ENCODE data around the gene MSH5. TPM values are rescaled to one million over a fixed set of nuclear protein-coding genes. Genes with fewer than 3 reads are reported as not detected.

MSH5 gene
- total RNA-seq, 1 experiment from 2014 or later = 22.4 TPM

DNA sequence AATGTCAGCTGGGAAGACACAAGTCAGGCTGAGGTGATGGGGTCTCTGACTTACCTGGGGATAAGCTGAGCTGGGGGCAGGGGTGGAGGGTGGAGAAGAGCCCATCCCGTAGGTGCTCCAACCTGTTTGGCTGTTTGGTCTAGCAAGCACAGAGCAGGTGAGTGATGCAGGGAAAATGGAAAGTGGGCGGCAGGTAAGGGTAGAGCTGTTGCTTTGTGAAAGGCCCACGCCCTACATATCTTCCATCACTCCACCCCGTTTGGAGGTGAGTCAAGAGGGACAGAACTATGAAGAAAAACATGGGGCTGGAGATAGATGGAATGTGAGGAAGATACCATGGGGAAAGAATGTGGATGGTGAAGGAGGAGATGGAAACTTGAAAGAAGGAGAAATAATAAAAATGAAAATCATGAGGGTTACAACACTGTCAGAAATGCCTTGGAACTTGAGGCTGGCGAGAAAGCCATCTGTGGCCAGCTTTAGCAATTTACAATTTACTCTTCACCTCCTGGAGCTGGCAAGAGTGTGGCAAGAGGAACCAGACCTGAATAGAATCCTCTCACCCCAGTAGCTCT is 19.5 kb upstream of the MSH5 start:
- no peak overlapping the region for H2BK20ac ChIP-seq (ENCODE audit: low read depth, low read length, poor library complexity, severe bottlenecking)
- no peaks in the 10 kb centered on the region for H3K9me3 ChIP-seq (ENCODE audit: control insufficient read depth, low read depth, low read length)
- H4K5ac ChIP-seq (ENCODE audit: insufficient read length, low read depth, low read length) = no peak overlapping the region
- Mint-ChIP-seq H3K27me3 (ENCODE audit: low read depth) (no peaks in the 10 kb centered on the region), H3K4me3 (no peak overlapping the region), H3K27ac (peak overlapping the region in 1 of 3 experiments; percentile 19; a peak in 1 of 7 replicates), H3K4me1 (peaks cover 19 to 28% of the 10 kb centered on the region in 2 experiments), H3K36me3 (ENCODE audit: insufficient read depth in 1 of 3, low read depth in 3 of 3) (no peaks in the 10 kb centered on the region), H3K9me3 (no peaks in the 10 kb centered on the region)
- H3K27me3 ChIP-seq (ENCODE audit: insufficient read depth, low read length) = no peaks in the 10 kb centered on the region
- no CpG with 5 or more reads among the region's 5 CpGs for WGBS (ENCODE audit: extremely low coverage, insufficient read length, low lambda C conversion rate)
- no peak overlapping the region for H2BK5ac ChIP-seq (ENCODE audit: insufficient read length, low read length)
- no peak overlapping the region for H3T11ph ChIP-seq (ENCODE audit: low read length)
- no peak overlapping the region for H2AFZ ChIP-seq (ENCODE audit: low read length)
- no peak overlapping the region for H2AK5ac ChIP-seq (ENCODE audit: insufficient read length, low read length)
- no peak overlapping the region for H3K18ac ChIP-seq (ENCODE audit: insufficient read length, low read depth, low read length)
- no peak overlapping the region for H2BK120ac ChIP-seq (ENCODE audit: low read depth, low read length, poor library complexity, severe bottlenecking)
- no peak overlapping the region for H2BK12ac ChIP-seq (ENCODE audit: insufficient read length, low read depth, low read length)
- H3K56ac ChIP-seq (ENCODE audit: insufficient read length, low read depth, low read length) = no peak overlapping the region
- H2BK15ac ChIP-seq (ENCODE audit: low read depth, low read length) = no peak overlapping the region
- H3K4me1 ChIP-seq (ENCODE audit: insufficient read depth, low read length) = peaks cover 6% of the 10 kb centered on the region; the same call in 1 of the 2 replicates
- H3K27ac ChIP-seq (ENCODE audit: insufficient read length, low read depth, low read length) = no peak overlapping the region
- no peak overlapping the region for H4K8ac ChIP-seq (replicated peaks; ENCODE audit: insufficient read length, low read depth, low read length)
- TF ChIP-seq, protein P1, sequence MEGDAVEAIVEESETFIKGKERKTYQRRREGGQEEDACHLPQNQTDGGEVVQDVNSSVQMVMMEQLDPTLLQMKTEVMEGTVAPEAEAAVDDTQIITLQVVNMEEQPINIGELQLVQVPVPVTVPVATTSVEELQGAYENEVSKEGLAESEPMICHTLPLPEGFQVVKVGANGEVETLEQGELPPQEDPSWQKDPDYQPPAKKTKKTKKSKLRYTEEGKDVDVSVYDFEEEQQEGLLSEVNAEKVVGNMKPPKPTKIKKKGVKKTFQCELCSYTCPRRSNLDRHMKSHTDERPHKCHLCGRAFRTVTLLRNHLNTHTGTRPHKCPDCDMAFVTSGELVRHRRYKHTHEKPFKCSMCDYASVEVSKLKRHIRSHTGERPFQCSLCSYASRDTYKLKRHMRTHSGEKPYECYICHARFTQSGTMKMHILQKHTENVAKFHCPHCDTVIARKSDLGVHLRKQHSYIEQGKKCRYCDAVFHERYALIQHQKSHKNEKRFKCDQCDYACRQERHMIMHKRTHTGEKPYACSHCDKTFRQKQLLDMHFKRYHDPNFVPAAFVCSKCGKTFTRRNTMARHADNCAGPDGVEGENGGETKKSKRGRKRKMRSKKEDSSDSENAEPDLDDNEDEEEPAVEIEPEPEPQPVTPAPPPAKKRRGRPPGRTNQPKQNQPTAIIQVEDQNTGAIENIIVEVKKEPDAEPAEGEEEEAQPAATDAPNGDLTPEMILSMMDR (conservative IDR thresholded peaks at IDR 0.05) = no peak
- DNase-seq = no peak
- no peak overlapping the region for H3K4ac ChIP-seq (ENCODE audit: low read depth, low read length)
- H4K20me1 ChIP-seq (ENCODE audit: control insufficient read depth, insufficient read depth, insufficient read length) = no peaks in the 10 kb centered on the region
- no peak overlapping the region for H3K4me2 ChIP-seq (ENCODE audit: insufficient read depth, insufficient read length, low read length)
- no peak overlapping the region for H3K9ac ChIP-seq (ENCODE audit: extremely low read depth, insufficient read length, low read length)
- no peaks in the 10 kb centered on the region for H3K79me2 ChIP-seq (ENCODE audit: insufficient read depth, low read length)
- H3K23me2 ChIP-seq (ENCODE audit: insufficient read length, low read depth, low read length, poor library complexity, severe bottlenecking) = no peaks in the 10 kb centered on the region
- no peak overlapping the region for H3K14ac ChIP-seq (ENCODE audit: insufficient read depth, low read length)
- no peaks in the 10 kb centered on the region for H3K79me1 ChIP-seq (ENCODE audit: insufficient read depth, low read depth, low read length, poor library complexity, severe bottlenecking)
- no peak overlapping the region for H3K23ac ChIP-seq (ENCODE audit: insufficient read length, low read depth, low read length)
- H4K91ac ChIP-seq (ENCODE audit: insufficient read length, low read depth, low read length) = no peak overlapping the region
